H1 (cell line): ENCODE measurements around the gene RPL36AL. TPM values are rescaled to one million over a fixed set of nuclear protein-coding genes. Genes with fewer than 3 reads are reported as not detected.

Experiments
- CTCF ChIA-PET: fragments of 300-600 bp; sonication (Branson Sonifier 250); formaldehyde crosslinking; loops from one replicate; lab custom pipeline; 2021; ENCODE audit not compliant: partially characterized antibody; lab: Charles Lee
- POLR2A ChIA-PET: fragments of 300-600 bp; sonication (Branson Sonifier 250); formaldehyde crosslinking; loops from one replicate; lab custom pipeline; 2021; ENCODE audit warnings: inconsistent platforms; ENCODE audit not compliant: partially characterized antibody; lab: Charles Lee
- DNase-seq, 2 experiments: peaks; one replicate each; pipeline versions ENCODE4 v3.0.0 to v3.0.0-alpha.2; 2010 to 2022; ENCODE audit warnings: low spot score in 2 of 2, low read depth in 1 of 2, mixed read lengths in 1 of 2
- FAIRE-seq: peaks from 2 replicates; lab custom pipeline; 2011; peaks lifted over from hg19 to GRCh38; lab: Jason Lieb, UNC
- H2AFZ ChIP-seq: 2 replicates; pipeline ENCODE4 v1.8.1; 2012; ENCODE audit warnings: low read length, inconsistent platforms
- H2AK5ac ChIP-seq: 2 replicates; pipeline ENCODE4 v1.6.1; 2013; ENCODE audit warnings: low read depth, low read length
- H2BK120ac ChIP-seq: replicated peaks from 2 replicates; pipeline ENCODE3; 2013; ENCODE audit warnings: low read depth, low read length, inconsistent platforms
- H2BK12ac ChIP-seq: 2 replicates; pipeline ENCODE4 v1.6.1; 2013; ENCODE audit warnings: low read depth, low read length
- H2BK15ac ChIP-seq: 2 replicates; pipeline ENCODE4 v1.6.1; 2013; ENCODE audit warnings: low read length
- H2BK20ac ChIP-seq: 2 replicates; pipeline ENCODE4 v1.6.1; 2013; ENCODE audit warnings: low read length
- H2BK5ac ChIP-seq: 2 replicates; pipeline ENCODE4 v1.6.1; 2013; ENCODE audit warnings: low read depth, low read length
- H3K14ac ChIP-seq: 2 replicates; pipeline ENCODE4 v1.6.1; 2013; ENCODE audit warnings: inconsistent platforms; ENCODE audit not compliant: insufficient read length
- H3K18ac ChIP-seq: 2 replicates; pipeline ENCODE4 v1.6.1; 2013; ENCODE audit warnings: low read length; ENCODE audit errors: extremely low read depth
- H3K23ac ChIP-seq: 2 replicates; pipeline ENCODE4 v1.6.1; 2013; ENCODE audit warnings: inconsistent platforms; ENCODE audit not compliant: insufficient read length
- H3K23me2 ChIP-seq: 2 replicates; pipeline ENCODE4 v1.6.1; 2013; ENCODE audit warnings: low read depth, low read length
- H3K27ac ChIP-seq: 2 replicates; pipeline ENCODE4 v1.6.1; 2011; ENCODE audit warnings: low read depth, low read length, inconsistent platforms
- H3K27me3 ChIP-seq, 4 experiments: replicated peaks in 1 of 4; 1 replicate in 1 of 4; 2 replicates in 3 of 4; pipeline versions ENCODE4 v1.6.1 to v1.8.1; 2011 to 2013; ENCODE audit warnings: low read length in 3 of 4, mild to moderate bottlenecking in 3 of 4, inconsistent platforms in 2 of 4, mixed read lengths in 2 of 4, moderate library complexity in 1 of 4; ENCODE audit not compliant: control insufficient read depth in 3 of 4, insufficient read depth in 3 of 4; ENCODE audit errors: extremely low read depth in 1 of 4
- H3K36me3 ChIP-seq, 4 experiments: 2 replicates each; pipeline versions ENCODE4 v1.6.1 to v1.8.1; 2011 to 2013; ENCODE audit warnings: mild to moderate bottlenecking in 4 of 4, low read length in 3 of 4, moderate library complexity in 2 of 4, control low read depth in 1 of 4, inconsistent platforms in 1 of 4; ENCODE audit not compliant: insufficient read depth in 4 of 4, control insufficient read depth in 2 of 4
- H3K4ac ChIP-seq: replicated peaks from 2 replicates; pipeline ENCODE3; 2013; ENCODE audit warnings: low read length, low read depth, mixed read lengths, inconsistent platforms; ENCODE audit not compliant: insufficient read length
- H3K4me1 ChIP-seq, 4 experiments: replicated peaks in 1 of 4; 1 replicate in 1 of 4; 2 replicates in 3 of 4; pipeline versions ENCODE4 v1.6.1 to v1.8.1; 2011 to 2013; ENCODE audit warnings: low read length in 3 of 4, inconsistent platforms in 2 of 4, mixed read lengths in 1 of 4; ENCODE audit not compliant: insufficient read depth in 4 of 4, control insufficient read depth in 3 of 4
- H3K4me2 ChIP-seq, 2 experiments: 2 replicates each; pipeline versions ENCODE4 v1.6.1 to v1.8.1; 2011 to 2013; ENCODE audit warnings: low read depth in 2 of 2, low read length in 2 of 2, control low read depth in 1 of 2, inconsistent platforms in 1 of 2, mild to moderate bottlenecking in 1 of 2; ENCODE audit not compliant: insufficient read depth in 1 of 2
- H3K4me3 ChIP-seq, 4 experiments: fragments of 200-600, 300-600 bp in 1 of 4; sonication (generic), shearing (Covaris generic), sonication (Bioruptor Twin) in 1 of 4; 2 replicates each; pipeline versions ENCODE4 v1.5.1 to v1.8.1; 2011 to 2016; ENCODE audit warnings: low read length in 4 of 4, low read depth in 3 of 4, control low read depth in 2 of 4, inconsistent platforms in 2 of 4, mild to moderate bottlenecking in 2 of 4, mixed read lengths in 1 of 4, moderate library complexity in 1 of 4; ENCODE audit not compliant: insufficient read depth in 2 of 4; ENCODE audit errors: extremely low read depth in 1 of 4
- H3K56ac ChIP-seq: replicated peaks from 2 replicates; pipeline ENCODE3; 2013; ENCODE audit warnings: low read depth, mild to moderate bottlenecking, mixed read lengths, low read length, inconsistent platforms; ENCODE audit not compliant: insufficient read length
- H3K79me1 ChIP-seq: 2 replicates; pipeline ENCODE4 v1.6.1; 2013; ENCODE audit warnings: low read depth, low read length, control low read depth
- H3K79me2 ChIP-seq, 2 experiments: 2 replicates each; pipeline versions ENCODE4 v1.6.1 to v1.8.1; 2012 to 2013; ENCODE audit warnings: low read length in 2 of 2, mild to moderate bottlenecking in 2 of 2, inconsistent platforms in 1 of 2; ENCODE audit not compliant: insufficient read depth in 2 of 2, control insufficient read depth in 1 of 2
- H3K9ac ChIP-seq, 4 experiments: replicated peaks in 1 of 4; 1 replicate in 1 of 4; 2 replicates in 3 of 4; pipeline versions ENCODE4 v1.6.1 to v1.8.1; 2011 to 2013; ENCODE audit warnings: low read depth in 3 of 4, low read length in 3 of 4, control low read depth in 2 of 4, mild to moderate bottlenecking in 2 of 4, moderate library complexity in 2 of 4, inconsistent platforms in 1 of 4; ENCODE audit errors: extremely low read depth in 1 of 4
- H3K9me3 ChIP-seq, 2 experiments: 2 replicates each; pipeline versions ENCODE4 v1.6.1 to v1.8.1; 2012 to 2013; ENCODE audit warnings: mild to moderate bottlenecking in 2 of 2, moderate library complexity in 2 of 2, control low read depth in 1 of 2, inconsistent platforms in 1 of 2, low read depth in 1 of 2, low read length in 1 of 2, mixed read lengths in 1 of 2; ENCODE audit not compliant: insufficient read depth in 2 of 2
- H4K20me1 ChIP-seq, 2 experiments: replicated peaks in 1 of 2; 2 replicates each; pipeline versions ENCODE3 to v1.8.1; 2011 to 2013; ENCODE audit warnings: inconsistent platforms in 2 of 2, low read length in 2 of 2, mild to moderate bottlenecking in 1 of 2; ENCODE audit not compliant: insufficient read depth in 2 of 2, control insufficient read depth in 1 of 2
- H4K5ac ChIP-seq: 2 replicates; pipeline ENCODE4 v1.6.1; 2013; ENCODE audit warnings: low read length, low read depth, mixed read lengths, inconsistent platforms; ENCODE audit not compliant: insufficient read length
- H4K8ac ChIP-seq: 2 replicates; pipeline ENCODE4 v1.8.0; 2013; ENCODE audit warnings: mild to moderate bottlenecking, moderate library complexity, low read length, inconsistent platforms; ENCODE audit not compliant: insufficient read depth; ENCODE audit errors: extremely low read depth
- H4K91ac ChIP-seq: replicated peaks from 2 replicates; pipeline ENCODE3; 2013; ENCODE audit warnings: low read length, mixed read lengths, inconsistent platforms; ENCODE audit not compliant: insufficient read length
- JUN ChIP-seq: IDR thresholded peaks from 2 replicates; pipeline ENCODE4 v1.6.1; 2011; ENCODE audit warnings: low read depth, mild to moderate bottlenecking, improper control_type of control experiment, low read length
- KDM4A ChIP-seq: IDR thresholded peaks from one replicate; pipeline ENCODE4 v1.7.1; 2012; ENCODE audit warnings: low read depth, mild to moderate bottlenecking, moderate library complexity, low read length, inconsistent platforms; ENCODE audit not compliant: severe bottlenecking
- NRF1 ChIP-seq: IDR thresholded peaks from 2 replicates; pipeline ENCODE4 v1.6.1; 2011; ENCODE audit warnings: mild to moderate bottlenecking, low read depth, low read length, improper control_type of control experiment
- SIN3A ChIP-seq, 2 experiments: IDR thresholded peaks in 1 of 2; conservative IDR thresholded peaks in 1 of 2; 2 replicates each; pipeline ENCODE4 v1.6.1; 2011 to 2012; ENCODE audit warnings: low read length in 2 of 2, improper control_type of control experiment in 1 of 2, low read depth in 1 of 2, mild to moderate bottlenecking in 1 of 2
- WGBS, 2 experiments: shearing (Covaris generic) in 1 of 2; methylation state at CpG; one replicate each; pipeline versions ENCODE4 v1.1.6 to v1.1.7; 2013 to 2015; ENCODE audit warnings: low lambda C conversion rate in 2 of 2, mixed read lengths in 2 of 2, inconsistent platforms in 1 of 2, low coverage in 1 of 2, missing lambda C conversion rate in 1 of 2; ENCODE audit not compliant: insufficient replicate concordance in 2 of 2, insufficient coverage in 1 of 2, insufficient read length in 1 of 2; ENCODE audit errors: extremely low coverage in 1 of 2, missing lambda C conversion rate in 1 of 2; 5-methylcytosine and 5-hydroxymethylcytosine counted together
- polyA plus RNA-seq, 7 experiments: library from polyadenylated mRNA; depleted of rRNA in 3 of 7; stranded (reverse) in 5 of 7; unstranded in 2 of 7; fragments of >200 nt in 5 of 7; fragments of 200-250 nt in 2 of 7; gene quantifications; 1 replicate in 5 of 7; 2 replicates in 1 of 7; 4 replicates in 1 of 7; pipeline versions ENCODE4 v1.2.1 to v1.2.3, GENCODE V29; 2011 to 2013; ENCODE audit warnings: missing spikeins in 2 of 7, mixed read lengths in 2 of 7
- total RNA-seq: library from RNA; stranded (reverse); fragmentation: NEBNext Ultra II Directional; extraction: Animal tissue kit (Norgen Biotek cat#: 25700); gene quantifications from 2 replicates; pipeline ENCODE4 v1.2.1, GENCODE V29; 2021
- TF ChIP-seq, protein P1 (sequence below): IDR thresholded peaks from 2 replicates; pipeline ENCODE4 v1.6.1; 2012; ENCODE audit warnings: low read length, inconsistent platforms

The RPL36AL gene
- total and polyA plus RNA-seq, 2 of the 8 experiments (the other 6 are each of a cell fraction or from before 2014, with no cell fraction given) = 138 to 230 TPM

- peak overlapping the region; percentile 94 for H2BK5ac ChIP-seq
- DNase-seq (no peak), FAIRE-seq (no peak)
- no peak overlapping the region for H3K23ac ChIP-seq
- peak overlapping the region; percentile 61 to 98 (median 92) for H3K4me3 ChIP-seq
- H4K8ac ChIP-seq = no peak overlapping the region; the same call in 1 of the 2 replicates
- H2AK5ac ChIP-seq = no peak overlapping the region
- peak overlapping the region; percentile 72; the same call in 1 of the 2 replicates for H2BK12ac ChIP-seq
- H3K79me1 ChIP-seq = no peaks in the 10 kb centered on the region; the same call in 1 of the 2 replicates
- 0 out of 7 replicates have a peak, but pooled peaks cover 0 to 2% (median 0%) of the 10 kb centered on the region in 4 experiments for H3K4me1 ChIP-seq
- H3K36me3 ChIP-seq = peaks cover 0 to 5% (median 0%) of the 10 kb centered on the region in 4 experiments; a peak in 3 of 8 replicates
- H3K79me2 ChIP-seq = peaks cover 0 to 25% of the 10 kb centered on the region in 2 experiments; a peak in 2 of 4 replicates
- H3K9me3 ChIP-seq = no peaks in the 10 kb centered on the region
- POLR2A ChIA-PET = interaction anchor here (0.7 to 7.4 kb wide), 7 partner anchors 11 to 90 kb away, joined by 5 to 169 read pairs (median 10); partner anchors contain the start of genes DNAAF2, MGAT2, POLE2 and RPL36AL
- H2BK120ac ChIP-seq = no peak overlapping the region
- peaks cover 2% of the 10 kb centered on the region; the same call in 1 of the 2 replicates for H3K23me2 ChIP-seq
- H3K18ac ChIP-seq = peak overlapping the region; percentile 98
- H3K27me3 ChIP-seq = no peaks in the 10 kb centered on the region
- peaks cover 0 to under 1% of the 10 kb centered on the region in 2 experiments for H4K20me1 ChIP-seq
- peak overlapping the region; percentile 43 for H3K56ac ChIP-seq
- peak overlapping the region; percentile 71 to 90 for H3K4me2 ChIP-seq
- H2BK20ac ChIP-seq = no peak overlapping the region
- peak overlapping the region; percentile 87; the same call in 1 of the 2 replicates for H2AFZ ChIP-seq
- H3K14ac ChIP-seq = no peak overlapping the region
- H4K5ac ChIP-seq = no peak overlapping the region
- H2BK15ac ChIP-seq = no peak overlapping the region; the same call in 1 of the 2 replicates
- peak overlapping the region; percentile 23 for H3K4ac ChIP-seq
- WGBS, 2 experiments = 1% methylated on average over 15 of the region's 15 CpGs; no CpG with 5 or more reads in 1 of the 2 experiments
- H3K9ac ChIP-seq = peak overlapping the region; percentile 82 to 97 (median 96)
- CTCF ChIA-PET = interaction anchor here (2.5 kb wide), 1 partner anchor 12 kb away, joined by 18 read pairs; the partner anchor contains the start of gene RPS29
- TF ChIP-seq NRF1 (no peak), KDM4A (peak; percentile 43), SIN3A (conservative IDR thresholded peaks at IDR 0.05 in 1 of 2, IDR thresholded peaks at IDR 0.05 in 1 of 2; ENCODE audit: low read depth in 1 of 2, low read length in 2 of 2) (0 out of 4 replicates have a peak, but pooled peaks of 1 of the 2 experiments have one; percentile 2), JUN (no peak)
- TF ChIP-seq, protein P1, sequence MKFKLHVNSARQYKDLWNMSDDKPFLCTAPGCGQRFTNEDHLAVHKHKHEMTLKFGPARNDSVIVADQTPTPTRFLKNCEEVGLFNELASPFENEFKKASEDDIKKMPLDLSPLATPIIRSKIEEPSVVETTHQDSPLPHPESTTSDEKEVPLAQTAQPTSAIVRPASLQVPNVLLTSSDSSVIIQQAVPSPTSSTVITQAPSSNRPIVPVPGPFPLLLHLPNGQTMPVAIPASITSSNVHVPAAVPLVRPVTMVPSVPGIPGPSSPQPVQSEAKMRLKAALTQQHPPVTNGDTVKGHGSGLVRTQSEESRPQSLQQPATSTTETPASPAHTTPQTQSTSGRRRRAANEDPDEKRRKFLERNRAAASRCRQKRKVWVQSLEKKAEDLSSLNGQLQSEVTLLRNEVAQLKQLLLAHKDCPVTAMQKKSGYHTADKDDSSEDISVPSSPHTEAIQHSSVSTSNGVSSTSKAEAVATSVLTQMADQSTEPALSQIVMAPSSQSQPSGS = 0 out of 2 replicates have a peak, but pooled peaks have one; percentile 5
- peak overlapping the region; percentile 95 for H3K27ac ChIP-seq
- H4K91ac ChIP-seq = no peak overlapping the region
These were observed 22.3 kb downstream of the RPL36AL start for GRCh38 chr14:49598189-49598484.
